Measurements from ENCODE around the gene CDC37.

CDC37 gene

DNA sequence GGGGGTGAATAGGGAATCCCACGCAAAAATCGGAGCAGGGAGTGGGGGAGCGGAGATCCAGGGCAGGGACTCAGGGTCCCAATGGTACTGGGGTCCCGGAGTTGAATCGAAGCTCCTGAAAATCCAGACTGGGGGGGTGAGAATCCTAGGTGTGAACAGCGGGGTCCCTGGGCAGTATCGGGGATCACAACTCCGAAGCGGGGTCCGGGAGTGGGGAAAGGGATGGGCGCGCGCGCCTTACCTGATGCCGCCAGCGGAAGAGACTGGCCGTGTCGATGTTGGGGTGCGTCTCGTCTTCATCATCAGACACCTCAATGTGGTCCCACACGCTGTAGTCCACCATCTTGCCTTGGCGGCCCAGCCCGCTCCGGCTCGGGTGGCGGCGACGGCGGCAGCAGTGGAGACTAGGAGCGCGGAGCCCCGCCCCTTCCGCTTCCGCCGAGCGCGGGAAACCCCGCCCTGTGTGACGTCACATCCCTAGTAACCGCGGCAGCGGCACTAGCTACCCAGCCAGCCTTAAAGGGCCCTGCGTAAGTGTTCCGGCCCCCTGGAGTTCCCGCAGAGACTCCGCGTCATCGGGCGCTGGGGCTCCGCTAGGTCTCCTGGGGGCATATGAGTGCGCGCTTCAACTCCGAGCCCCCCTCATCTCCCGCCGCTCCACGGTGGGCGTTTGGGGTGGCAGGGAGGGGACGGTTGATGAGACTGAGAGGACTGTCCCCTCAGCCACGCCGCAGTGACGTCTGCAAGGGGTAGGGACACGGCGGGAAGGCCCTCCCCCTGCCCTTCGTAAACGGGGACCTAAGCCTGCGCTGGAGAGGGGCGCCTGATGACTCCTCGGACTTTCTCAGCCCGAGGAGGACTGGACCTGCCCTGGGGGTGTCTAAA, at the start of gene CDC37:
Gene CDC37, minus strand, starts transcription at position 406 of the 885 bp plus-strand sequence. Its CDS starts 63 bp downstream, at position 343.
- DNase-seq = peak; percentile 69

DNA sequence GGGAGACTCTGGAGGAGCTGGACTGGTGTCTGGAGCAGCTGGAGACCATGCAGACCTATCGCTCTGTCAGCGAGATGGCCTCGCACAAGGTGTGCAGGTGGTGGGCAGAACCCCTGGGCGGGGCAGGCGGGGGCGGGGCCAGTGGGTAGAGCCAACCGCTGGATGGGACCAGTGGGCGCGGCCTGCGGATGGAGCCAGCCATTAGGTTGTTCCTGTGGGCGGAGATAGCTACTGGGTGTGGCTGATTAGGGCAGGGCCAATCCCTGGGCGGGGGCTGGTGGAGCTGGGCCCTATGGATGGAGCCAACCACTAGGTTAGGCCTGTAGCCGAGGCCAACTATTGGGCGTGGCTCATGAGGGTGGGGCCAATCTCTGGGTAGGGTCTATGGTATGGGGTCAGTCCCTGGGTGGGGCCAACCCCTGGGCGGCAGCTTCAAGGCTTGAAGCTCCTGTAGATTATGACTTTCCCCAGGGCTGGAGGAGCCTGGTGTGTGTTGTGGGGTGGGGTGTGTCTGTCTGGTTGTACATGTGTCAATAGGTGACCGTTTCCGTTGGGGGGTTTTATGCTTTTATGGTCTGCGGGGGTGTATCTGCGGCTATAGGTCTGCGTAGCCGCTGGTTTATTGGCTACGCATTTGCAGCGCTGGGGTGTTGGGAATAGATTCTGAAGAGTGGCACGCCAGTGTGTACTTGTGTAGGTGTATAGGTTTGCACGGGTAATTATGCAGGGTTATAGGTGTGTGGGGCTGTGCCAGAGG, 47.7 kb upstream of the CDC37 start:
- no peak for DNase-seq

DNA sequence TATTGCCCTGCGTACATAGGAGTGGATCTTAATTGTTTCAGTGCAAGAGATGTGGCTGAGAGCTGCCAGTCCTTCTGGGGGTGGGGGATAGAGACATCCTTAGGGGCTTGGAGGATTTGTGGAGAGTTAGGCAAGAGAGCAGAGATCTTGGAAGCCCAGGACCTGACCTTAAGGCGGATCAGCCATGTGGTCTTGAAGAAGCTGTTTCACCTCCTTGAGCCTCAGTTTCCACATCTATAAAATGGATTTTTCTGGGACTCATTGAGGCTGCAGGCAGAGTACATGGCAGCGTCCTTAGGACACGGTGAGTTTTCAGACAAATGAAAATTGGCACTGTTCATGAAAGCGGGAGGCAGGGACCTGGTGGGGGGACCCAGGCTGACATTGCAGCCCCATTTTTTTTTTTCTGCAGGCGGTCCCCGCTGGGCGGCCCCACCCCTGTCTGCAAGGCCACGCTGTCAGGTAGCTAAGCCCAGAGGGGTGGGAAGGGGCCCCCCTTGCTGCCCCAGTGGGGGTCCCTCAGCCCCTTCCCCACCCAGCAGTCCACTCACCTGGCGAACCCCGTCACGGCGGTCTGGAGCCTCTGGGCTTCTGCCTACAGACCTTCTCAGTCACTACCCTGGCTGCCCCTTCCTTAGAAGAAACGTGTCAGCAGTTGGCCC, 47.0 kb upstream of the CDC37 start:
- no peak for DNase-seq

DNA sequence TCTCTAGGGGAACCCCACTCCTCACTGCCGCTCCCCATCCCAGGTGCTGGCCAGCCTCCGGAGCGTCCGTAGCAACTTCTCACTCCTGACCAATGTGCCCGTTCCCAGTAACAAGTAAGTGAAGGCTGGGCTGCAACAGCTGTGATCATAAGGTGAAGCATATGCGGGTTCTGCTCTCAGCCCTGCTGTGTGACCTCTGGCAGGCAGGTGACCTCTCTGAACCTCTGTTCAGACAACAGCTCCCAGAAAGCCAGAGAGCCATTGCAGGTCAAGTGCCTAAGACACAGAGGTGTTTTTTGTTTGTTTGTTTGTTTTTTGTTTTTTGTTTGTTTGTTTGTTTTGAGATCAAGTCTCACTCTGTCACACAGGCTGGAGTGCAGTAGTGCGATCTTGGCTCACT, 45.7 kb upstream of the CDC37 start:
- no peak for DNase-seq

DNA sequence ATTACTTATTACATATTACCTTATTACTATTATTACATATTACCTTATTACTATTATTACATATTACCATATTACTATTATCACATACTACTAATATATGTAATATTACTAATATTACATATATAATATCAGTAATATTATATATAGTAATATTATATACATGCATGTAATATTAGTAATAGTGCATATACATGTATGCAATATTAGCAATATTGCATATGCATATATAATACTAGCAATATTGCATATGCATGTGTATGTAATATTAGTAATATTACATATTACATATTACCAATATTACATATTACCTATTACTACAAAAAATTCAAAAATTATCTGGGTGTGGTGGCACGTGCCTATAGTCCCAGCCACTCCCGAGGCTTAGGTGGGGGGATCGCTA, 39.4 kb upstream of the CDC37 start:
- DNase-seq = no peak

DNA sequence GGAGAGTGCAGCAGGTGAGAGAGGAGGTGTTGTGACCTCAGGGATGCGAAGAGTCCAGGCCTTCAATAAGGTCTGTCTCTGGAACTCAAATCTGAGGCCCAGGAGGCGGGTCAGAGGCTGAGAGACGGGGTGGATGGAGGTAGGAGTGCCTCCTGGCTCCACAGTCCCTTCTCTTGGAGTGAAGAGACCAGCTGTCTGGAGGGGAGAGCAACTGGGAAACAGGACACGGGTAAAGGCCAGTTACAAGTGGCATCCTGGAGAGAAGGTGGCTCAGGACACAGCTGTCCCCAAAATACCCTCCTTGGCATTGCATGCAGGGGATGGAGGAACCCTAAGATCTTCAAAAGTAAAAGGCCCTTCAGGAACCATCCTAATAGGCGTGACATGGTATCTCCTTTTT, 36.2 kb upstream of the CDC37 start:
- DNase-seq = no peak

DNA sequence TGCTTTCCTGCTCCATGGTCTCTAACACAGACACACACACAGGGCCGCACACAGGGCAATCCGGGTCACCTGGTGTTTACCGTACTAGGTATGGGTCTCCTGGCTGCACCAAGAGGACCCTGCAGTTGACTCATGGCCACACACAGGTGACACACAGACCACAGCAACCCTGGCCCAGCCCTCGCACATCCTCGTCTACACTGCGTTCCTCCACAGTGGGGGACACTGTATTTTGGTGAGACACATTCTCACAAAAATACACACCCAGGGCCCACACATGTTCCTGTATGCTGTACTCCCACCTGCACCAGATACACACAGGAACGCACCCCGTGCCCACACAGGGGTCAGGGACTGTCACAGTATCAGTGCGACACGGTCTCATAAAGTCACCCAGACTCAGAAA, 29.8 kb upstream of the CDC37 start:
- no peak for DNase-seq

DNA sequence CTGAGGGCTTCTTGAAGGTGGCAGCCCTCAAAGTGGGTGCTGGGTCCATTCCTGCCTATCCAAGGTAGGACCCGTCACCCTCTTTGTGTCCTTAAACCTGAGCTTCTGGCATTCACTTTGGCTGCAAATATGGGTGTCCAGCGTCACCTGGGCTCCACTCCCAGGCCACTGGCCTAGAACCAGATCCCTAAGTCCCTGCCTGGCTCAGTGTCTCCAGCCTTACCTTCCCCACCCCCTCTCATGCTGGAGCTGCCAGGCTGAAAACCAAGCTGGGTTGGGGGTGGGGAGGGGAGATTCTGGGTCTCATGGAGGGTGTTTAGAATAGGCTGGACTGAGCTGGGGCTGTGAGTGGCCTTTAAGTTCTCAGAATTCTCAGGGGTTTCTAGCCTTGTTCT, 29.4 kb upstream of the CDC37 start:
- no peak for DNase-seq

DNA sequence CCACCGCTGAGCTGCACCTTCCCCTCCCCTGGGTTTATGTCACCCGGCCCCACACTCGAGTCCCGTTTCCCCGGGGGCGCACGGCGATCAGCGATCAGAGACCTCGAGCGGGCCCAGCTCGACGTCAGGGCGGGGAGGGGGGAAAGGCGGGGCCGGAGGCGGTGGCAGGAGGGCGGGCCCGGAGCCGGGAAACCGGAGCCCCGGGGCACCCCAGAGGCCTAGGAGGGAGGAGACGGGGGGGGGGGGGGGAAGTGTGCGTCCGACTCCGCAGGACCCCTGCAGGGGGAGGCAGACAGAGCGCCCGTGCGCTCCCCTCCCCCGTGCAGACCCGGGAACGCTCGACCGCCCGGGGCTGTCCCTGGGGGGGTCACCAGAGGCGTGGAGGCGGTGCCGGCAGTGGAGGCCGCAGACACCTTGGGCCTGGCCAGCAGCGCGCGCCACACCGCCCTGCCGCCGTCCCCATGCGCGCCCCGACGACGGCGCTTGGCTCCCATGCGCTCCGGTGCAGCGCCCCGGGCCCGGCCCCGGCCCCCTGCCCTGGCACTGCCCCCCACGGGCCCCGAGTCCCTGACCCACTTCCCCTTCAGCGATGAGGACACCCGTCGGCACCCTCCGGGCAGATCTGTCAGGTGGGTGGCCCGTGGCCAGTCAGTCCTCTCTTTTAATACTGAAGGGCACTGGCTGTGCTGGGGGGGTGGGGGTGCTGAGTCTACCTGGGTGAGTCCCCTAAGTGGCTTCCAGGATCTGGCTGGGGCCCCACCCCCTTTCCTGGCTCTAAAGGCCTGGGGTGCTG, 28.8 kb upstream of the CDC37 start:
- no peak for DNase-seq

DNA sequence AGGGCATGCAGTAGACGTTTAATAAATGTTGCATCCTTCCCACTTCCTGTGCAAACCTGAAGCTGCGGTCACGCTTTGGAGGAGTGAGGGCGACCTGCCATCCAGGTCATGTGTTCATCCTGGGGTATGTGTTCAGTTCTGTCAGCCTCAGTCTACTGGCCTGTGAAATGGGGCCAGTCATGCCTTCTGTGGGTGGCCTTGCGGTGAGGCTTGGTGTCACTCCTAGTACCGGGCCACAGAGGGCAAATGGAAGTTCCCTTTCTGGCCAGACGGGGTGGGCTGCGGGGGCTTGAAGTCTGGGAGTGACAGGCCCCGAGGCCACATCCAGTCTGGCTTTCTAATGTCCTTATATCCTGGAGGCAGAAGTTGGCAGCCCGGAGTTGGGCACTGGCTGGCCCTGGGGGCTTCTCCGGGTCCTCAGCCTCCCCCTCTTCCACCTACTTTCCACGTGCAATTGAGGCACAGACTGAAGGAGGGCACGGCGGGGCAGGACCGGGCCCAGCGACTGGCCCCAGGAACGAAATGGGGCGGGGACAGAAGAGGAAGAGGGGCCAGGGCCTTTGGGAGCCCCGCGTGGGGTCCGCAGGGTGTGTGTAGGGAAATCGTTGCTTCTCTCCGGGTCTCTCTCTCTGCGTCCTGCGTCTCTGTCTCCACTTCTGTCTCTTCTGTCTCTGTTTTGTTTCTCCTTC, 28.1 kb upstream of the CDC37 start:
- DNase-seq = no peak

DNA sequence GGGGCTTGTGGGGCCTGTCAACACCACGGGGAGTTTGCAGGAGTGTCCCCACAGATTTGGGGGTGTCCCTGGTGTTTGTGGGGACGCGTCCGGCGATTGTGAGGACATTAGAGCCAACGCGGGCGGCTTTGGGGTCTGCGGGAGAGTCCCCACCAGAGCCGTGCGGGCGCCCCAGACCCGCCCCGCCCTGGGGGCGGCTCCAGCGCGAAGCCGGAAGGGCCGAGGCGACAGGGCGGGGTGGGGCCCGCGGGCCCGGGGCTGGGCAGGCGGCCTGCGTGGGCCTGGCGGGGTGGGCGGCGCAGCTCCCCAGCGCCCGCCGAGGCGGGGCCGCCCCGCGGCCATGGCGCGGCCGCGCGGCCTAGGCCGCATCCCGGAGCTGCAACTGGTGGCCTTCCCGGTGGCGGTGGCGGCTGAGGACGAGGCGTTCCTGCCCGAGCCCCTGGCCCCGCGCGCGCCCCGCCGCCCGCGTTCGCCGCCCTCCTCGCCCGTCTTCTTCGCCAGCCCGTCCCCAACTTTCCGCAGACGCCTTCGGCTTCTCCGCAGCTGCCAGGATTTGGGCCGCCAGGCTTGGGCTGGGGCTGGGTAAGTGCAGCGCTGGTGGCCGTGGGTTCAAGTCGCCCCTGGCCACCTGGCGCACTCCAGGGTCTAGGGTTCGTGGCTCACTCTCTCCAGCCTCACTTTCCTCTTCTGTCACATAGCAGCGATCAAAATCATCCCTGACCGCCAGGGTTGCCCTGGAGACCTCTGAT, 27.3 kb upstream of the CDC37 start:
- DNase-seq = no peak

DNA sequence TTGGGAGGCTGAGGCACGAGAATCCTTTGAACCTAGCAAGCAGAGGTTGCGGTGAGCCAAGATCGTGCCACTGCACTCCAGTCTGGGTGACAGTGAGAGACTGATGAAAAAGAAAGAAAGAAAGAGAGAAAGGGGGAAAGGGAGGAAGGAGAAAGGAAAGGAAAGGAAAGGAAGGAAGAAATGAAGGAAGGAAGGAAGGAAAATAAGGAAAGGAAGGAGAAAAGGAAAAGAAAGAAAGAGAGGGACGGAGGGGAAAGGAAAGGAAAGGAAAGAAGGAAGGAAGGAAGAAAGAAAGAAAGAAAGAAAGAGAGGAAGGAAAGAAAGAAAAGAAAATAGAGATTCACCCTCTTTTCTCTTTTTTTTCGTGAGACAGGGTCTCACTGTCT, 25.6 kb upstream of the CDC37 start:
- no peak for DNase-seq

DNA sequence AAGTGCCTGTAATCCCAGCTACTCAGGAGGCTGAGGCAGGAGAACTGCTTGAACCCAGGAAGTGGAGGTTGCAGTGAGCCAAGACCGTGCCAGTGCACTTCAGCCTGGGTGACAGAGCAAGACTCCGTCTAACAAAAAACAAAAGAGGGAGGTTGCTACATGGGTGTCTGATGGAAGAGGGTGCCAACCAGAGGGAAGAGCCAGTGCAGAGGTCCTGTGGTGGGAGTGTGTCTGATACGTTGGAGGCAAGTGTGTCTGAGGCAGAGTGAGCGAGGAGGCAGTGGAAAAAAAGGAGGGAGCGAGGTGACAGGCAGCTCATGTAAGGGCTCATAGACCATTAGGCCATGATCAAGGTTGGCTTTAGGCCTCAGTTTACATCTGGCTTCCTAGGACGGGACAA, 23.8 kb upstream of the CDC37 start:
- no peak for DNase-seq

DNA sequence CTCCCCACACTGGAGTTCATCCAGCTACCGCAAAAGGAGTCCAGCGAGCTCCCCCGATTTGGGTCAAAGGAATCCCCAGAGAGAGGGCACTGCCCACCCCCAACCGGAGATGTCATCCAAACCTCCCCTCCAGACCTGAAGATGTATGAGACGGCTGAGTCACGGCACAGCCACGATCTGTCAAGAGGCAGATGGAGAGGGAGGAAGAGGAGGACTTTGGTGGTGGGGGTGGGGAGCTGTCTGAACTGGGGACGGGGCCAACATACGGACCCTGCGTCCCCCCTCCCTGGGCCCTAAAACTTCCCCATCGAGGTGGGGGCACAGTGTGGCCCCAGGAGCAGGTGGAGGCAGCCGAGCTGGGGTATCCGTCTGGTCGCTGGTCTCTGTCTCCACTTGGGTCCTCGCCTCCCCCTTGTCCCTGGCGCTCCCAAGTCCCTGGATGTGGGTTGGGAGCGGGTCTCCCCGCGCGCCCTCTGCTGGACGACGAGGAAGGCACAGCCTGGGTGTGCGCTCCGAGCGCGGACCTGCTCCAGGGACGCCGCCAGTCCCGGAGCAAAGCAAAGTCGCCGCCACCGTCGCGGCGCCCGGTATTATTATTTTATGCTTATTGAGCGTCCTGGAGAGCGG, 20.8 kb upstream of the CDC37 start:
- DNase-seq = no peak

DNA sequence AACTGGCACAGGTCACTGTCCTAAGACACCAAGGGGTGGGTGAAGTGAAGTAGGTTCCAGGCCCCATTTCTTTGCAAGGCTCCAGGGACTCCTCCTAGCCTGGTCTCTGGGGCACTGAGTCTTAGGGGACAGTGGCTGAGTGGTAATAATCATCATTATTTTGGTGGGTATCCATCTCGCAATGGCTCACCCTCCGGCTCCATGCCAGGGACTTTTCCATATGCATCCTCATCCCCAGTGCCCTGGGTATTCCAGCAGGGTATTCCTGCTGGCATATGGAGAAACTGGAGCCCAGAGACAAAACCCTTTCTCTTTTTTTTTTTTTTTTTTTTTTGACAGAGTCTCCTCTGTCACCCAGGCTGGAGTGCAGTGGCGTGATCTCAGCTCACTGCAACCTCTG, 19.5 kb upstream of the CDC37 start:
- no peak for DNase-seq

DNA sequence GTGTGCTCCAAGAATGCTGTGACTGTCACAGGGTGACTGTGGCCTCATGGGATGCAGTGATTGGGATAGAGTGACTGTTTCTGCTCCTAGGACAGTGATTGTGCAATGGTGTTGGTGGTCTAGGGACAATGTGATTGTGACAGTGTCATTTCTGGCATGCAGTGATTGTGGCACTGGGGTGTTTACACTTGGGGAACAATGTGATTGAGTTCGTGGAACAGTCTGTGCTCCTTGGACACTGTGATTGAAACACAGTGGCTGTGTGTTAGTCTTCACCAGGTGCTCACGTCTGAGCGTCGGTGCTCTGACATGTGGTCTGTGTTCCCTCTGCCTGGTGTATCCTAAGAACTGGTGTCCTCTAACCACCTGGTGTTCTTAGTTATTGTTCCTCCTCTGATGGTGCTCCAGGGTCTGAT, 18.7 kb upstream of the CDC37 start:
- DNase-seq = no peak

DNA sequence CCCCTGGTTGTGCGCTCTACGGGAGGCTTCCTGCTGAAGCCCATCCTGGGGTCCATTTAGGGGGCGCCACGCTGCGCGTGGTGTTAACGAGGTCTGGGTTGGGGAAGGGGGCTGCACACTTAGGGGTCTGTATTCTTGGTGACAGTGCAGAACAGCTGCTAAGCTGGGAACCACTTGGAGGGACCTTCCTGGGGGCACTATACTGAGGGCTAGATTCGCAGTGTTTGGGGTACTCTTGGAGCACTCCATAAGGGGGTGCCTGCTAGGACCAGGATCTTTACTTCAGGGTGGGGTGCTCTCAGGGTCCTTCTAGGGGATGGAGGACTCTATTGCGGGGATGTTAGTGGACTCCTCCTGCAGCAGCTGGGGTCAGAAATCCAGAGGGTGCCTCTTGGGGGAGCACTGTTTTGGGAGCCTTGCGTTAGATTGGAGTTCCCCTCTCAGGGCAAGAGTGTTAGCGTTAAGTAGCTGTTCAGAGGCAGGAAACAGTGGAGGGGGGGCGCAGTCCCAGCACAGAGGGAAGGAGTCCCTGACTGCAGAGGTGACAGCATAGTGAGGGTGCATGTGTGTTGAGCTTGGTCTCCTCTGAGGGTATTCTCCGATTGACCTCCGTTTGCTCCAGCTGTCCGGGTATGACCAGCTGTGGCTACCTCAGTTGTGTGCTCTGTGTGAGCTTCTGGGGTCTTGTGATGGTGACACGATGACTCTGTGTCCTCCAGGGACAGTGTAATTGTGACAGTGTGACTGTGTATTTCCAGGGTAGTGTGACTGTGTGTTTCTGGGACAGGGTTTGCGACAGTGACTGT, 18.1 kb upstream of the CDC37 start:
- DNase-seq = no peak

DNA sequence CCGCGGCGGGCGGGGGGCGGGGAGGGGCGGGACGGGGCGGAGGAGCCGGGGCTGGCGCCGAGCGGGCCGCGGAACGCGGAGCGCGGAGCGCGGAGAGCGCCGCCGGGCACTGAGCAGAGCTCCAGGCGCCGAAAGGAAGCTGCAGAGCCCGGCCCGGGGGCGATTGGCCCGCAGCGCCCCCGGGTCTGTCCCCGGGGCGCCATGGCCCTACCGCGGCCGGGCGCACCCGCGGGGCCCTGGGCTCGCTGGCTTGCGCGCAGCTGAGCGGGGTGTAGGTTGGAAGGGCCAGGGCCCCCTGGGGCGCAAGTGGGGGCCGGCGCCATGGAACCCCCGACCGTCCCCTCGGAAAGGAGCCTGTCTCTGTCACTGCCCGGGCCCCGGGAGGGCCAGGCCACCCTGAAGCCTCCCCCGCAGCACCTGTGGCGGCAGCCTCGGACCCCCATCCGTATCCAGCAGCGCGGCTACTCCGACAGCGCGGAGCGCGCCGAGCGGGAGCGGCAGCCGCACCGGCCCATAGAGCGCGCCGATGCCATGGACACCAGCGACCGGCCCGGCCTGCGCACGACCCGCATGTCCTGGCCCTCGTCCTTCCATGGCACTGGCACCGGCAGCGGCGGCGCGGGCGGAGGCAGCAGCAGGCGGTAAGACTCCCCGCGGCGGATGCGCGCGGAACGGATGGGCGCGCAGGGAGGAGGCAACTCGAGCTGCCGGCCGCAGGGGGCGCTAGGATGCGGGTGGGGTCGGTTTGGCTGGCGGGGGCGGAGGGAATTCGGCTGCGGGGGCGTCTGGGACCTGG, 17.3 kb upstream of the CDC37 start, which contains the start of gene PDE4A:
Gene PDE4A, plus strand, starts transcription at position 95 of the 796 bp plus-strand sequence. Its CDS starts 227 bp downstream, at position 322.
- DNase-seq = no peak
